Astrocyte (in vitro differentiated cells and primary cell): ENCODE results near the gene SERPINA5. TPM values are rescaled to one million over a fixed set of nuclear protein-coding genes. Genes with fewer than 3 reads are reported as not detected.
A peak's percentile ranks its signal among the peaks of the same experiment; 100 is the strongest.

Experiments used
- DNase-seq: peaks from one replicate; pipeline ENCODE4 v3.0.0-alpha.2; 2010; ENCODE audit warnings: low read depth
- FAIRE-seq: peaks from 2 replicates; lab custom pipeline; 2011; peaks lifted over from hg19 to GRCh38; lab: Jason Lieb, UNC
- H2AFZ ChIP-seq: 2 replicates; pipeline ENCODE4 v1.6.0; 2012; ENCODE audit warnings: low read depth, low read length, inconsistent platforms
- H3K27ac ChIP-seq: 2 replicates; pipeline ENCODE4 v1.5.1; 2011; ENCODE audit warnings: low read depth, low read length, inconsistent platforms
- H3K27me3 ChIP-seq: 2 replicates; pipeline ENCODE4 v1.6.0; 2011; ENCODE audit warnings: low read length, inconsistent platforms; ENCODE audit not compliant: insufficient read depth
- H3K36me3 ChIP-seq: 2 replicates; pipeline ENCODE4 v1.5.1; 2011; ENCODE audit warnings: low read length, inconsistent platforms; ENCODE audit not compliant: insufficient read depth
- H3K4me1 ChIP-seq: 2 replicates; pipeline ENCODE4 v1.5.1; 2011; ENCODE audit warnings: low read length, inconsistent platforms; ENCODE audit not compliant: insufficient read depth
- H3K4me2 ChIP-seq: 2 replicates; pipeline ENCODE4 v1.6.0; 2012; ENCODE audit warnings: low read length, inconsistent platforms
- H3K4me3 ChIP-seq: 2 replicates; pipeline ENCODE4 v1.5.1; 2011; ENCODE audit warnings: low read depth, mild to moderate bottlenecking, low read length, inconsistent platforms; ENCODE audit not compliant: insufficient read depth
- H3K79me2 ChIP-seq: 2 replicates; pipeline ENCODE4 v1.6.0; 2012; ENCODE audit warnings: mild to moderate bottlenecking, low read length, inconsistent platforms; ENCODE audit not compliant: insufficient read depth
- H3K9ac ChIP-seq: 2 replicates; pipeline ENCODE4 v1.6.0; 2012; ENCODE audit warnings: mild to moderate bottlenecking, low read length, inconsistent platforms
- H3K9me3 ChIP-seq: 2 replicates; pipeline ENCODE4 v1.5.1; 2012; ENCODE audit warnings: low read depth, mild to moderate bottlenecking, low read length, inconsistent platforms; ENCODE audit not compliant: insufficient read depth
- H4K20me1 ChIP-seq: 2 replicates; pipeline ENCODE4 v1.6.0; 2012; ENCODE audit warnings: low read length, inconsistent platforms; ENCODE audit not compliant: insufficient read depth
- H3K27ac Mint-ChIP-seq: one replicate; pipeline ENCODE4 v1.8.0; 2021; ENCODE audit warnings: mild to moderate bottlenecking, mixed read lengths; ENCODE audit not compliant: unreplicated experiment
- H3K27me3 Mint-ChIP-seq: one replicate; pipeline ENCODE4 v1.8.0; 2021; ENCODE audit warnings: low read depth, mixed read lengths; ENCODE audit not compliant: unreplicated experiment
- H3K36me3 Mint-ChIP-seq: one replicate; pipeline ENCODE4 v1.8.0; 2021; ENCODE audit warnings: low read depth, mixed read lengths; ENCODE audit not compliant: unreplicated experiment
- H3K4me1 Mint-ChIP-seq: one replicate; pipeline ENCODE4 v1.8.0; 2021; ENCODE audit warnings: low read depth, mixed read lengths; ENCODE audit not compliant: unreplicated experiment
- H3K4me3 Mint-ChIP-seq: one replicate; pipeline ENCODE4 v1.8.0; 2021; ENCODE audit warnings: mild to moderate bottlenecking, moderate library complexity, mixed read lengths; ENCODE audit not compliant: unreplicated experiment
- H3K9me3 Mint-ChIP-seq: one replicate; pipeline ENCODE4 v1.8.0; 2021; ENCODE audit warnings: mild to moderate bottlenecking, mixed read lengths; ENCODE audit not compliant: unreplicated experiment
- CTCF ChIP-seq: IDR thresholded peaks from 2 replicates; pipeline ENCODE4 v1.5.1; 2011; ENCODE audit warnings: low read depth, mild to moderate bottlenecking, inconsistent platforms, low read length, moderate library complexity; ENCODE audit not compliant: insufficient read depth
- EZH2 ChIP-seq: IDR thresholded peaks from 2 replicates; pipeline ENCODE4 v1.6.1; 2012; ENCODE audit warnings: mild to moderate bottlenecking, low read length, inconsistent platforms; ENCODE audit not compliant: insufficient read depth
- total RNA-seq: library from RNA; stranded (reverse); gene quantifications from 2 replicates; pipeline ENCODE4 v1.2.1, GENCODE V29; 2021

SERPINA5 gene
- total RNA-seq, 1 donor from 2014 or later: 0.23 TPM

GRCh38 chr14:94625353-94625635 is 44.1 kb downstream of the SERPINA5 start:
- Mint-ChIP-seq H3K27ac (no peak overlapping the region), H3K4me3 (no peak overlapping the region), H3K27me3 (peaks cover 25% of the 10 kb centered on the region), H3K4me1 (peaks cover 10% of the 10 kb centered on the region), H3K36me3 (peaks cover 3% of the 10 kb centered on the region), H3K9me3 (peaks cover 11% of the 10 kb centered on the region)
- TF ChIP-seq CTCF: no peak
- TF ChIP-seq EZH2: no peak
- peak; percentile 35 for DNase-seq
- Histone ChIP-seq H2AFZ (no peak overlapping the region), H3K4me2 (peak overlapping the region; percentile 72), H3K36me3 (no peaks in the 10 kb centered on the region), H4K20me1 (no peaks in the 10 kb centered on the region), H3K79me2 (no peaks in the 10 kb centered on the region), H3K4me3 (no peak overlapping the region), H3K9me3 (no peaks in the 10 kb centered on the region), H3K4me1 (peaks cover 14% of the 10 kb centered on the region), H3K9ac (peak overlapping the region; percentile 27), H3K27me3 (peaks cover 4% of the 10 kb centered on the region), H3K27ac (no peak overlapping the region)
- FAIRE-seq: no peak

GRCh38 chr14:94628578-94628977 is 47.4 kb downstream of the SERPINA5 start:
- Mint-ChIP-seq H3K4me3 (no peak overlapping the region), H3K36me3 (no peaks in the 10 kb centered on the region), H3K4me1 (peaks cover 4% of the 10 kb centered on the region), H3K9me3 (peaks cover 8% of the 10 kb centered on the region), H3K27me3 (peaks cover 29% of the 10 kb centered on the region), H3K27ac (no peak overlapping the region)
- FAIRE-seq: no peak
- DNase-seq: no peak
- Histone ChIP-seq H2AFZ (no peak overlapping the region), H3K9me3 (no peaks in the 10 kb centered on the region), H3K27me3 (peaks cover 6% of the 10 kb centered on the region), H3K4me1 (peaks cover 14% of the 10 kb centered on the region), H3K27ac (no peak overlapping the region), H3K9ac (no peak overlapping the region), H3K4me3 (no peak overlapping the region), H3K4me2 (no peak overlapping the region), H3K79me2 (no peaks in the 10 kb centered on the region), H4K20me1 (no peaks in the 10 kb centered on the region), H3K36me3 (no peaks in the 10 kb centered on the region)
- TF ChIP-seq EZH2: no peak
- TF ChIP-seq CTCF: no peak

GRCh38 chr14:94630396-94630795 is 49.2 kb downstream of the SERPINA5 start:
- FAIRE-seq: no peak
- H3K79me2 ChIP-seq: no peaks in the 10 kb centered on the region
- H3K4me1 Mint-ChIP-seq: peaks cover 4% of the 10 kb centered on the region
- TF ChIP-seq CTCF (no peak), EZH2 (no peak)
- H3K4me1 ChIP-seq: peaks cover 5% of the 10 kb centered on the region
- no peak overlapping the region for H3K4me2 ChIP-seq
- peaks cover 8% of the 10 kb centered on the region for H3K9me3 Mint-ChIP-seq
- H3K27ac ChIP-seq: no peak overlapping the region
- no peaks in the 10 kb centered on the region for H4K20me1 ChIP-seq
- no peak overlapping the region for H3K9ac ChIP-seq
- no peak overlapping the region for H3K27ac Mint-ChIP-seq
- no peak overlapping the region for H3K4me3 ChIP-seq
- no peak for DNase-seq
- H3K27me3 ChIP-seq: peaks cover 4% of the 10 kb centered on the region
- H3K36me3 Mint-ChIP-seq: peaks cover 2% of the 10 kb centered on the region
- H3K27me3 Mint-ChIP-seq: peaks cover 35% of the 10 kb centered on the region
- no peaks in the 10 kb centered on the region for H3K36me3 ChIP-seq
- H3K9me3 ChIP-seq: no peaks in the 10 kb centered on the region
- H3K4me3 Mint-ChIP-seq: no peak overlapping the region
- no peak overlapping the region for H2AFZ ChIP-seq
